Measurements from ENCODE around the gene EML4. TPM values are rescaled to one million over a fixed set of nuclear protein-coding genes. Genes with fewer than 3 reads are reported as not detected.
"Not testable (repeated sequence)": the region's sequence is repeated elsewhere in the genome, so short reads cannot be mapped to it uniquely, and the experiment has no call there.

The EML4 gene
- total and polyA plus RNA-seq, 10 donors = 25.4 to 176 (median 88.2) TPM

- H3K36me3 ChIP-seq = no peaks in the 10 kb centered on the region
- no peaks in the 10 kb centered on the region for H3K9me3 ChIP-seq
- peaks cover 64 to 100% (median 89%) of the 10 kb centered on the region in 6 donors for H3K4me1 ChIP-seq
- no peaks in the 10 kb centered on the region for H3K27me3 ChIP-seq (replicated peaks in 1 of 7)
- H3K27ac ChIP-seq = peak overlapping the region; percentile 74 to 88 (median 80)
- DNase-seq = peak; percentile 95
- peak overlapping the region in 3 of 8 donors; percentile 4 to 35 (median 12) for H3K4me3 ChIP-seq
- TF ChIP-seq CTCF (IDR thresholded peaks at IDR 0.05 in 8 of 11, conservative IDR thresholded peaks at IDR 0.05 in 3 of 11) (no peak), POLR2A (IDR thresholded peaks at IDR 0.05) (peak in 1 of 3 donors; percentile 63), POLR2AphosphoS5 (IDR thresholded peaks at IDR 0.05) (peak; percentile 85 to 94 (median 91))
- intact Hi-C loops (cut with DNase I; ENCODE audit: low total_unique reads) = no loop called here
- 3 to 18% (median 6%) methylated on average over 13 to 17 of the region's 17 CpGs for WGBS, 5 donors
These were observed 36.0 kb upstream of the EML4 start for GRCh38 chr2:42132966-42133641.

GRCh38 chr2:42133771-42134195 is 35.4 kb upstream of the EML4 start:
- H3K4me3 ChIP-seq = no peak overlapping the region
- H3K9me3 ChIP-seq = no peaks in the 10 kb centered on the region
- TF ChIP-seq CTCF (IDR thresholded peaks at IDR 0.05 in 8 of 11, conservative IDR thresholded peaks at IDR 0.05 in 3 of 11) (no peak), POLR2A (IDR thresholded peaks at IDR 0.05) (no peak), POLR2AphosphoS5 (IDR thresholded peaks at IDR 0.05) (no peak)
- H3K27ac ChIP-seq = peak overlapping the region; percentile 74 to 88 (median 80)
- H3K27me3 ChIP-seq (replicated peaks in 1 of 7) = no peaks in the 10 kb centered on the region
- peaks cover 57 to 100% (median 86%) of the 10 kb centered on the region in 6 donors for H3K4me1 ChIP-seq
- intact Hi-C loops (cut with DNase I; ENCODE audit: low total_unique reads) = no loop called here
- 85 to 92% (median 86%) methylated on average over 11 of the region's 11 CpGs for WGBS, 5 donors
- no peak for DNase-seq
- H3K36me3 ChIP-seq = no peaks in the 10 kb centered on the region

DNA sequence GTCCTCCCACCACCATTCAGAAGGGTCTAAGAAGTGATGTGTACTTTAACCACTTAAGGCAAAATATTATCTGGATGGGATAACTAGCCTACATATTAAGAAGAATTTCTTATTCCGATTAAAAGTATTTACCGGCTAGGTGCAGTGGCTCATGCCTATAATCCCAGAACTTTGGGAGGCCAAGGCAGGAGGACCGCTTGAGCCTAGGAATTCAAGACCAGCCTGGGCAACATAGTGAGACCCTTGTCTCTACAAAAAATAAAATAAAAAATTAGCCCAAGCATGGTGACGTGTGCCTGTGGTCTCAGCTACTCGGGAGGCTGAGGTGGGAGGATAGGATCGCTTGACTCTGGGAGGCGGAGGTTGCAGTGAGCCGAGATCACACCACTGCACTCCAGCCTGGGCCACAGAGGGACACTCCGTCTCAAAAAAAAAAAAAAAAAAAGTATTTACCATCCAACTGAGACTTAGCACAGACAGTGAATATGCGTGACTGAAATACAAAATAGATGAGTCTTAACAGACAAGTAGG is 34.7 kb upstream of the EML4 start:
- DNase-seq; H3K27me3 ChIP-seq (replicated peaks in 1 of 7); H3K36me3 ChIP-seq; H3K4me3 ChIP-seq; H3K9me3 ChIP-seq; intact Hi-C loops (cut with DNase I; ENCODE audit: low total_unique reads): not testable (repeated sequence)
- Histone ChIP-seq H3K27ac (peak overlapping the region in 2 of 8 donors; percentile 82 to 86), H3K4me1 (peaks cover 54 to 100% (median 81%) of the 10 kb centered on the region in 6 donors)
- WGBS, 5 donors = 88 to 92% (median 89%) methylated on average over 10 of the region's 10 CpGs

DNA sequence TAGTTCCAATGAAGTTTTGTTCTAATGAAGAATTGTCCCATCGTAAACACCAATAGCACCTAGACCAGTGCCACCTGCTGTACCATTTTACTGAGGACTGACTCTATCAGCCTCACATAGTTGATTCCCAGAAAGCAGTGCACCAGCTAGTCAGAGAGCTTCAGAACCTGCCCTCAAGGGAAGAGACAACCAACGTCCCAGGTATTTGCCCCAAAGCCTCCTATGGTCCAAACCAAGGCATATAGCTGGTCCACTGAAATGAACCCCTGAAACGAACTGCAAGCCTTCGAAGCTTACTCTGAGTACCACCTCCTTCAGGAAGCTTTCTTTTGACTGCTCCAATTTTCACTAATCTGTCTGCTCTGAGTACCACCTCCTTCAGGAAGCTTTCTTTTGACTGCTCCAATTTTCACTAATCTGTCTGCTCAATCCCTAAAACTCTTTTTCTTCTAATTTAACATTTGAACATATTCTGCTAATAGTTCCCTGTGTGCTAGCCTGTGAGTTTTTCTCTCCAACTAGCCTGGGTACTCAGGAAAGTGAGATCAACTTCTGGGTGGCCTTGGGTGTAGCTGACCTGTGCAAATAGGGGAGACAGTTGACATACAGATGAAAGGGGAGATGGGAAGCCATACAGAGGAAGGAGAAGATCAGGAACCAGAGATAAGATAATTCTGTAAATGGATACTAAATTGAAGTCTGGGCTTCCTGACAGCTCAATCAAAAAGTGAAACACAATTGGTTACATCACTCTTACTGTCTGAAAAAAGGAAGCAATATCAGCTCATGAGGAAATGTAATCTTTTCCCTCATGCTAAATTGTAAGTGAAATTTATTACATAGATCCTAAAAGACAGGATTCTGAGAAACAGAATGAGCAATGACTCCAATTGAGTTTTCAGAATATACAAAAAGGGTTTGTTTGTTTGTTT is 33.5 kb upstream of the EML4 start:
- Histone ChIP-seq H3K4me3 (no peak overlapping the region), H3K27me3 (replicated peaks in 1 of 7) (no peaks in the 10 kb centered on the region), H3K9me3 (no peaks in the 10 kb centered on the region), H3K27ac (peak overlapping the region; percentile 48 to 82 (median 68)), H3K4me1 (peaks cover 53 to 100% (median 82%) of the 10 kb centered on the region in 6 donors), H3K36me3 (no peaks in the 10 kb centered on the region)
- WGBS, 5 donors = 67 to 82% (median 78%) methylated on average over 4 of the region's 4 CpGs
- peak in 1 of 3 donors; percentile 11 for TF ChIP-seq POLR2AphosphoS5 (IDR thresholded peaks at IDR 0.05)
- TF ChIP-seq CTCF (IDR thresholded peaks at IDR 0.05 in 8 of 11, conservative IDR thresholded peaks at IDR 0.05 in 3 of 11) = no peak
- TF ChIP-seq POLR2A (IDR thresholded peaks at IDR 0.05) = no peak
- intact Hi-C loops (cut with DNase I; ENCODE audit: low total_unique reads) = no loop called here
- DNase-seq = no peak

All from spleen (tissue), 11 donors.